ENCODE data around the gene WNK4. TPM values are rescaled to one million over a fixed set of nuclear protein-coding genes. Genes with fewer than 3 reads are reported as not detected.

WNK4 gene
- total RNA-seq, 4 donors from 2014 or later: 0.13 to 0.45 TPM; not detected in 2

- DNase-seq: no peak
- TF ChIP-seq CTCF (IDR thresholded peaks at IDR 0.05) (no peak), POLR2A (IDR thresholded peaks at IDR 0.05) (no peak)
- intact Hi-C loops (cut with DNase I): no loop called here
- Histone ChIP-seq H3K9me3 (no peaks in the 10 kb centered on the region), H3K36me3 (peaks cover 23 to 31% of the 10 kb centered on the region in 2 donors), H3K4me1 (no peaks in the 10 kb centered on the region), H3K4me3 (replicated peaks in 1 of 3) (no peak overlapping the region), H3K27ac (no peak overlapping the region), H3K27me3 (no peaks in the 10 kb centered on the region)
- 46 to 81% methylated on average over 3 of the region's 3 CpGs for WGBS, 2 donors
Observed at GRCh38 chr17:42809250-42809649, 28.8 kb downstream of the WNK4 start.

GRCh38 chr17:42814633-42815399 lies 34.4 kb downstream of the WNK4 start:
- WGBS, 2 donors: 33 to 37% methylated on average over 8 of the region's 8 CpGs
- intact Hi-C loops (cut with DNase I): no loop called here
- peak; percentile 15 for DNase-seq
- Histone ChIP-seq H3K27ac (peak overlapping the region in 2 of 3 donors; percentile 12 to 49), H3K4me1 (peaks cover 0 to 5% of the 10 kb centered on the region in 2 donors), H3K27me3 (no peaks in the 10 kb centered on the region), H3K9me3 (no peaks in the 10 kb centered on the region), H3K36me3 (peaks cover 67 to 69% of the 10 kb centered on the region in 2 donors), H3K4me3 (replicated peaks in 1 of 3) (no peak overlapping the region)
- TF ChIP-seq CTCF (IDR thresholded peaks at IDR 0.05): no peak
- TF ChIP-seq POLR2A (IDR thresholded peaks at IDR 0.05): no peak

- no peak for TF ChIP-seq POLR2A (IDR thresholded peaks at IDR 0.05)
- TF ChIP-seq CTCF (IDR thresholded peaks at IDR 0.05): no peak
- no peaks in the 10 kb centered on the region for H3K9me3 ChIP-seq
- intact Hi-C loops (cut with DNase I): no loop called here
- H3K36me3 ChIP-seq: peaks cover 50 to 52% of the 10 kb centered on the region in 2 donors
- no peak overlapping the region for H3K4me3 ChIP-seq (replicated peaks in 1 of 3)
- WGBS, 2 donors: 85 to 87% methylated on average over 1 of the region's 1 CpG
- DNase-seq: no peak
- H3K27ac ChIP-seq: no peak overlapping the region
- peaks cover 0 to 8% of the 10 kb centered on the region in 2 donors for H3K4me1 ChIP-seq
- no peaks in the 10 kb centered on the region for H3K27me3 ChIP-seq
Observed at GRCh38 chr17:42817866-42818265, 37.5 kb downstream of the WNK4 start.

GRCh38 chr17:42818379-42818778 lies 38.0 kb downstream of the WNK4 start:
- no peak for DNase-seq
- Histone ChIP-seq H3K36me3 (peaks cover 45 to 52% of the 10 kb centered on the region in 2 donors), H3K9me3 (no peaks in the 10 kb centered on the region), H3K4me1 (peaks cover 4 to 13% of the 10 kb centered on the region in 2 donors), H3K27me3 (no peaks in the 10 kb centered on the region), H3K4me3 (replicated peaks in 1 of 3) (no peak overlapping the region), H3K27ac (no peak overlapping the region)
- intact Hi-C loops (cut with DNase I): no loop called here
- 84 to 94% methylated on average over 4 to 5 of the region's 5 CpGs for WGBS, 2 donors
- TF ChIP-seq POLR2A (IDR thresholded peaks at IDR 0.05) (no peak), CTCF (IDR thresholded peaks at IDR 0.05) (no peak)

- Histone ChIP-seq H3K27ac (no peak overlapping the region), H3K4me1 (peaks cover 4 to 18% of the 10 kb centered on the region in 2 donors), H3K27me3 (no peaks in the 10 kb centered on the region), H3K9me3 (no peaks in the 10 kb centered on the region), H3K36me3 (peaks cover 41 to 45% of the 10 kb centered on the region in 2 donors), H3K4me3 (replicated peaks in 1 of 3) (no peak overlapping the region)
- WGBS, 2 donors: 24 to 32% methylated on average over 2 of the region's 2 CpGs
- intact Hi-C loops (cut with DNase I): loop anchor here (10.0 kb wide), 1 partner anchor 85 kb away; no protein-coding TSS in a partner anchor
- TF ChIP-seq POLR2A (IDR thresholded peaks at IDR 0.05) (no peak), CTCF (IDR thresholded peaks at IDR 0.05) (peak; percentile 11 to 54 (median 32))
- DNase-seq: peak; percentile 35 to 39
Observed at GRCh38 chr17:42819939-42820535, 39.6 kb downstream of the WNK4 start.

Measured in thyroid gland (tissue), 4 donors.